HG03039 (cell line): Measurements from ENCODE around the gene NUAK2.

Source experiments
- ATAC-seq: cut with Tn5 transposase; IDR thresholded peaks from one replicate; pipeline ENCODE4 v1.9.1; 2021; ENCODE audit warnings: mild to moderate bottlenecking, moderate library complexity; ENCODE audit not compliant: unreplicated experiment

The NUAK2 gene

DNA sequence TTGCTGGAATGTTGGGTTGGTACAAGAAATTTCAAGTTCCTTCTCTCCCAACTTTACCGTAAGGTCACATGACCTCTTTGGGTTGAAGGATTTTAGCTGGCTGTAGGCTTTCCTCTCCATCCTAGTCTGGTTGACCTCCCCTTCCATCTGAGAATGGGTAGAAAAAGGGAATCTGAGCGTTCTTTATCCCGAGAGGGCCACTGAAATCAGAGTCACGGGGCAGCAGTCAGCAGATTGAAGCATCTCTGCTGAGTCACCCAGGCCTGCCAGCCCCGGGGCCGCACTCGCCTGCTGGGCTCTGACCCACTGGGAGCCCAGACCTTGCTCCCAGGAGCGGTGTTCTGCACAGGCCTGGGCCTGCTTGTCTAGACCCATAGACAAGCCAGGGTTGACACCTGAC lies 62.8 kb downstream of the NUAK2 start:
- no peak for ATAC-seq

DNA sequence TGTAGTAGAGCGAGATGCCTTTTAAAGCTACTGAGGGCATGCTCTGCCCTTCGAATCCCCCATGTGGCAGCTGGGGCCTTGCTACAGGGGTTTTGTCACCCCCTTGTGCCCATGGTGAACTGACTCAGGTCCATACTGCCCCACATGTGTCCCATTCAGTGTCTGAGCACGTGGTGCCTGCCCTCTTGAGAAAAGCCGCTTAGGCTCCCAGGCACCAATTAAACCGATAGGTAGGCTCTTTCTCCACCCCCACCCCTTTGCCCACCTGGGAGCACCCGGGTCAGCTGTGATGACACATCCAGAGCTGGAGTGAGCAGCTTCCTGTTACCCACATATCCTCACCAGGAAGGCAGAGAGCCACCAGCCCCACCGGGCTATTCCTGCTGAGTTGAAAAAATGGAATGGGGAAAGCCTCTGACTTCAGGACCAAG lies 63.3 kb downstream of the NUAK2 start:
- ATAC-seq, result no peak

DNA sequence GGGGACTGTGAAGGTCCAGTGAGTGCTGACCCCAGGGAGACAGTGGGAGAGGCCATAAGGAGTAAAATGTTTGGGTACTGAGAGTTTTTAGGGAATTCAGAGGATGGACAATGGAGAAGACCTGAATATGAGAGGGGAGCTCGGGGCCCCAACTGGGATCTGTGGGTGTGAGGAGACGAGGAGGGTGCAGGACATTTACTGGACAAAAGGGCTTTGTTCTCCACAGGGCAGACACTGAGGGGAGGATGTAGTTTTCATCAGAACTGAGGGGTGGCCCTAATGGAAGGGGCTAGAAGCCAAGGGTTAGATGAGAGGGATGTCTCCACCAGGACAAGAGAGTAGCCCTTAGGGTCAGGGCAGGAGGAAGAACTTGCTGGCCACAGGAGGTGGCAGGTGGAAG lies 63.8 kb downstream of the NUAK2 start:
- ATAC-seq, result no peak

DNA sequence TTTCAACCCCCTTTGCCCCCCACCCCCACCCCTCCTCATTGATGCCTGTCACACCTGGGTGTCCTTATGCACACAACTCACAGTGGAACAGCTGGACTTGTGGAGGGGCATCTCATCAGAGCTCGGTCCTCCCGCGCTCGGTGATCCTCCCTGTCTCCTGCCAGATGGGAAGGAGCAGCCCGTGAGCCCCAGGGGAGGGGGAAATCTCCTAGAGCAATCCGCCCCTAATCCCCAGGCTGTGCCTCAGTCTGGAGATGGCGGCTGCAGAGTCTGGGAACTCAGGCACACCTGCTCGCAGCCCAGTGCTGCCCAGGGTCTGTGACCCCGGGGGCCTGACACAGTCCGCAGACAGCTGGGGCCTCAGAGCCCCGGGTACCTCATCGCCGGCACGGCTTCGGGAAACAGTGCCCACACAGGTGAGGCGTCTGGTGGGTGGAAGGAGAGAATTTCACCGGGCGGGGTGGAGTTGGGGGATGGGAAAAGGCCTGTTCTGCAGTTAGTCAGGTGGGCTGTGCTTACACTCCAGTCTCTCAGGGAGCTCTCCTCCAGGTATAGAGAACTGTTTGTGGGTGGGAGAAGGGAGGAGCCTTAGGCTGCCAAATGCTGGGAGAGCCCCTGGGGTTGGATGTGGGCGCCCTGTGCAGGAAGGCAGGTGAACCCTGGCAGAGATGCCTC lies 64.5 kb downstream of the NUAK2 start:
- no peak for ATAC-seq

DNA sequence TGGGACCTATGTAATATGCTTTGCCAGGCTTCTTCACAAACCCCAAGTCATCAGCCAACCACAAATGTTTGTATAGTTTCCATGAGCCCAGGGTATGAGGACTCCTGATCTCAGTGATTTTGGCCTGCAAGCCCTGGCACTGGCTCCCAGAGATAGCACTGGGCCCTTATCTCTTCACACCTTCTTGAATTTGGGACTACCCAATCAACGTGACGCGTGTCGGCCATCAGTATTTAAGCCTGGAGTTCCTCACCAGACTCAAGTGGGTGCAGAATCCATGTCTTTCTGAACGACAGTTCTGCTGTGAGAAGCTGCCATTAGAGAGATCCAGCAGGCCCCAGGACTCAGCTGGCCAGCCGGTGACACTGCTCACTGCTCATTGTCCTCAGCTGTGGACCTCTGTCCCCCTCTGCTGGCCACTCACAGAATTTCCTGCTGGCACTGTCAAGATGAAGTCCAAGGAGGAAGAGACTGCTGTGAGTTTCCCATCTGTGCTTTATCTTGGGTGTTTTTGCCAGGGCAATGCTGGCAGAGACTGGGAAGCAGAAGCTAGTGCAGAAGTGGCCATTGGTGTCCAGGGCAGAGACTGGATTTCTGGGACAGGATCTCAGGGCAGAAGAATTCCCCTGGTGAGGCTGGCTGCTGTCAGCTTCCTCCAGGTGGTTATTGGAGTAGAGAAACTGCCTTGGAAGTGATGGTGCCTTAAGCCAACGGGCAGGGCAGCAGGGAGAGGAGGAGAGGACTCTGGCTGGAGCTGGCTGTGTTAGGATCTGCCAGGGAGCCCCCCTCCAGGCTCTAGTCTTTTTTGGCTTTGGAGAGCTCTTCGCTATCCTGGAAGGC lies 65.4 kb downstream of the NUAK2 start:
- ATAC-seq, result no peak
